ENCODE measurements around the gene DAZL.

The DAZL gene

GRCh38 chr3:16570113-16570512 lies 35.1 kb downstream of the DAZL start:
- DNase-seq (ENCODE audit: insufficient read length, low spot score) (no peak), FAIRE-seq (no peak)
- TF ChIP-seq, protein P1, sequence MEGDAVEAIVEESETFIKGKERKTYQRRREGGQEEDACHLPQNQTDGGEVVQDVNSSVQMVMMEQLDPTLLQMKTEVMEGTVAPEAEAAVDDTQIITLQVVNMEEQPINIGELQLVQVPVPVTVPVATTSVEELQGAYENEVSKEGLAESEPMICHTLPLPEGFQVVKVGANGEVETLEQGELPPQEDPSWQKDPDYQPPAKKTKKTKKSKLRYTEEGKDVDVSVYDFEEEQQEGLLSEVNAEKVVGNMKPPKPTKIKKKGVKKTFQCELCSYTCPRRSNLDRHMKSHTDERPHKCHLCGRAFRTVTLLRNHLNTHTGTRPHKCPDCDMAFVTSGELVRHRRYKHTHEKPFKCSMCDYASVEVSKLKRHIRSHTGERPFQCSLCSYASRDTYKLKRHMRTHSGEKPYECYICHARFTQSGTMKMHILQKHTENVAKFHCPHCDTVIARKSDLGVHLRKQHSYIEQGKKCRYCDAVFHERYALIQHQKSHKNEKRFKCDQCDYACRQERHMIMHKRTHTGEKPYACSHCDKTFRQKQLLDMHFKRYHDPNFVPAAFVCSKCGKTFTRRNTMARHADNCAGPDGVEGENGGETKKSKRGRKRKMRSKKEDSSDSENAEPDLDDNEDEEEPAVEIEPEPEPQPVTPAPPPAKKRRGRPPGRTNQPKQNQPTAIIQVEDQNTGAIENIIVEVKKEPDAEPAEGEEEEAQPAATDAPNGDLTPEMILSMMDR (IDR thresholded peaks at IDR 0.05; ENCODE audit: insufficient read depth, missing control alignments) = no peak

DNA sequence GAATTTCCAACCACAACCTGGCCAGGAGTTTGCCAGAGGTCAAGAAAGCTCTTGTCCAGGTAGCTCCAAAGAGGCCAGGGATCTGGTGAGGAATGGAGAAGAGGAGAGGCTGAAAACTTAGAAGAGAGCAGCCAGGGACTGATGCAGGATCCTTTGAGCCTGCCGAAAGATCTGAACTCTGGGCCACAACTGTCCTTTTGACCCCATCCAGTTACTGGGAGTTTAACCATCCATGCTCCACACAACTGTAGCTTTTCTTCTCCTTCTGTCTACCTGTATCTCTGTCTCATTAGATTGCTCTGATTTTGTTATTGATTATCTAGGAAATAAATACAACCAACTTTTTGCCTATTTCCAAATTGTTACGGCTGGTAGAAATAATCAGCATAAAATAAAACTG lies 36.7 kb downstream of the DAZL start:
- TF ChIP-seq, protein P1 (IDR thresholded peaks at IDR 0.05; ENCODE audit: insufficient read depth, missing control alignments) = no peak
- DNase-seq (ENCODE audit: insufficient read length, low spot score) (no peak), FAIRE-seq (no peak)

GRCh38 chr3:16568115-16568514 lies 37.1 kb downstream of the DAZL start:
- FAIRE-seq = no peak
- no peak for DNase-seq (ENCODE audit: insufficient read length, low spot score)
- TF ChIP-seq, protein P1 (IDR thresholded peaks at IDR 0.05; ENCODE audit: insufficient read depth, missing control alignments) = no peak

- TF ChIP-seq, protein P1 (IDR thresholded peaks at IDR 0.05; ENCODE audit: insufficient read depth, missing control alignments) = no peak
- DNase-seq (ENCODE audit: insufficient read length, low spot score) (no peak), FAIRE-seq (no peak)
Measured at GRCh38 chr3:16559653-16560365, 45.4 kb downstream of the DAZL start.

- FAIRE-seq (no peak), DNase-seq (ENCODE audit: insufficient read length, low spot score) (no peak)
- TF ChIP-seq, protein P1 (IDR thresholded peaks at IDR 0.05; ENCODE audit: insufficient read depth, missing control alignments) = no peak
Measured at GRCh38 chr3:16554126-16554525, 51.1 kb downstream of the DAZL start.

GRCh38 chr3:16552757-16553156 lies 52.5 kb downstream of the DAZL start:
- DNase-seq (ENCODE audit: insufficient read length, low spot score) (no peak), FAIRE-seq (no peak)
- TF ChIP-seq, protein P1 (IDR thresholded peaks at IDR 0.05; ENCODE audit: insufficient read depth, missing control alignments) = no peak

- TF ChIP-seq, protein P1 (IDR thresholded peaks at IDR 0.05; ENCODE audit: insufficient read depth, missing control alignments) = no peak
- FAIRE-seq (no peak), DNase-seq (ENCODE audit: insufficient read length, low spot score) (no peak)
Measured at GRCh38 chr3:16551342-16551976, 53.8 kb downstream of the DAZL start.

Data from D721Med (cell line).